Measurements from ENCODE around the gene CHM. TPM values are rescaled to one million over a fixed set of nuclear protein-coding genes. Genes with fewer than 3 reads are reported as not detected.
"Not testable (repeated sequence)": the region's sequence is repeated elsewhere in the genome, so short reads cannot be mapped to it uniquely, and the experiment has no call there.

Gene CHM, protein sequence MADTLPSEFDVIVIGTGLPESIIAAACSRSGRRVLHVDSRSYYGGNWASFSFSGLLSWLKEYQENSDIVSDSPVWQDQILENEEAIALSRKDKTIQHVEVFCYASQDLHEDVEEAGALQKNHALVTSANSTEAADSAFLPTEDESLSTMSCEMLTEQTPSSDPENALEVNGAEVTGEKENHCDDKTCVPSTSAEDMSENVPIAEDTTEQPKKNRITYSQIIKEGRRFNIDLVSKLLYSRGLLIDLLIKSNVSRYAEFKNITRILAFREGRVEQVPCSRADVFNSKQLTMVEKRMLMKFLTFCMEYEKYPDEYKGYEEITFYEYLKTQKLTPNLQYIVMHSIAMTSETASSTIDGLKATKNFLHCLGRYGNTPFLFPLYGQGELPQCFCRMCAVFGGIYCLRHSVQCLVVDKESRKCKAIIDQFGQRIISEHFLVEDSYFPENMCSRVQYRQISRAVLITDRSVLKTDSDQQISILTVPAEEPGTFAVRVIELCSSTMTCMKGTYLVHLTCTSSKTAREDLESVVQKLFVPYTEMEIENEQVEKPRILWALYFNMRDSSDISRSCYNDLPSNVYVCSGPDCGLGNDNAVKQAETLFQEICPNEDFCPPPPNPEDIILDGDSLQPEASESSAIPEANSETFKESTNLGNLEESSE
- total RNA-seq = 11.4 TPM
- long read RNA-seq, full-length matches to known transcripts = 3 of 3 reads
- long read RNA-seq, partial matches to known transcripts = 0 of 3 reads
- long read RNA-seq, other reads (novel, unspliced or antisense) = 0 of 3 reads

DNA sequence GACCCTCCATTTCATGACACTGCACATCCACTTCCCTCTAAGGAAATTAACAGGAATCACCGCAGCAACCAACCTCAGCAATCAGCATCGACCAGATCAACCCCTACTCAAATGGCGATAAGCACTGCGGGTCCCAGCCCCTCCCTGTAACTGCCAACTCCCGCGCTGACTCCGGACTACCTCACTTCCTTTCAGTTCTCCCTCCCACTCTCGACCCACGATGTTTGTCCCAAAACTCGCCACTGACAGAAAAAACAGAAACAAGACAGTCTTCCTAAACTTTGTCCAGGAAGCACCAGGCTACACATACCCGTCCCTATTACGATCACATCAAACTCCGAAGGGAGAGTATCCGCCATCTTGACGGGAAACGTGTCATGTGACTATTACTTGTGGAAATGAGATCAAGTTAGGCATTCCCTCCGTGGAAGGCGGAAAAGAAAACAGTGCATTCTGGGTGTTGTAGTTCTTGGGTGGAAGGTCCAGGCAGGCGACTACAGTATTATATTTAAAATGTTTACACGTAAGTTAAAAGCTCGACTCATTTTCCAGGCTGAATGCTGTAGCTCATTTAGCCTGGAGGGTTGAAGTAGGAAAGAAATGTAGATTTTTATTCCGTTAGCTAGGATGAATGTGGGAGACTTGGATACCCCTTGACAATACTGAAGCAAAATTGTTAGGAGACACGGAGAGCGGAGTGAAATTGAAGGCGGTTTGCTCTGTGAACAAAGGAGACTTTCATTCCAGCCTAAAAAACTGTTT, at the start of gene CHM:
Gene CHM, minus strand, starts transcription at position 385 of the 762 bp plus-strand sequence. Its CDS starts 26 bp downstream, at position 359.
- peak; percentile 49 for DNase-seq (ENCODE audit: missing footprints)
- peak; percentile 94 for ATAC-seq
- intact Hi-C loops (cut with DNase I) = no loop called here

DNA sequence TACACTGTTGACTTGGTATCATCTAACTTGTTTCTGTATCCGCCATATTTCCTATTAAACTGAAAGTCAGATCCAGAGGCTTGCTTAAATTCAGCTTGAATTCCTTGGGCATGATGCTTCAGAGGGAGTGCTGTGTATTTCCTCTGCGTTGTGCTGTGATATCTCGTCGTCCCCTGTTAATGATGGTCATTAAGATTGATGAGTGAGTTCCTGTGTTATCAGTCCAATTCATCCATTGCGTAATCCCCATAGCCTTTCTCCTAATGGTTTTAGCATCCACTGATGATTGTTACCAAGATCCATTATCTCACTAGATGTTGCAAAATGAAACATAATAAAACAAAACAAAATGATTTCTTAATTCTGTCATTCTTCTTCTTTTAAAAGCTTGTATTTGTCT, 31.3 kb upstream of the CHM start:
- intact Hi-C loops (cut with DNase I) = no loop called here
- DNase-seq (ENCODE audit: missing footprints) (no peak), ATAC-seq (no peak)

DNA sequence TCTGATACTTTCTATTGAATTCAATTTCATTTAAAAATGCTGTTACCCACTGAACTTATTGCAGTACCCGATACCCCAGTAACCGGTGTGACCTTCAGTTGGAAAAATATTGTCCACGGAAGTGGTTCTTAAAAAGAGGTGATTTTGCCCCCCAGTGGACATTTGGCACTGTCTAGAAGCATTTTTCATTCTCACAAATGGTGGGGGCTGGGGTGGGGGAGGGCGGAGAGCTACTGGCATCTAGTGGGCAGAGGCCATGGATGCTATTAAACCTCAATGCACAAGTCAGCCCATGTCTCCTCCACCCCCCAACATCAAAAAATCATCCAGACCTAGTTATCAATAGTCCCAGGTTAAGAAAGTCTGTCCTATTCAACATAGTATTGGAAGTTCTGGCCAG, 19.6 kb upstream of the CHM start:
- ATAC-seq (no peak), DNase-seq (ENCODE audit: missing footprints) (no peak)
- intact Hi-C loops (cut with DNase I) = no loop called here

GRCh38 chrX:86061407-86061806, 14.0 kb upstream of the CHM start:
- no peak for ATAC-seq
- intact Hi-C loops (cut with DNase I) = no loop called here
- DNase-seq (ENCODE audit: missing footprints) = no peak

DNA sequence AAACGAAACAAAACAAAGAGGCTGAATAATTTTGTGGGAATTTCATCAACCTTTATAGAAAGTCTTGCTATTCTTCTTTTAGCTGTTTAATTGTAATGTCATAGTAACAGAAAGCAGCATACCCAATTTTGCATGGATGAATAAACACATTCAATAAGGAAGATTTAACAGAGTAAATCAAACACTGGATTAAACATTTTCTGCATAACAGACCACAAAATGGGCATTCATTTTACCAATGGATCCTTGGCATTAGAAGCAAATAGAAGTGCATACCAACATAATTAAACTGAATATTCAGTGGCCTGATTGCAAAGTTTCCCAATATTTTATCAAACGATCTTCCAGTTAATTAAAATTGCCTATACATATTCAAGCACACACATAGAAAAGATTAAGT, 4.4 kb upstream of the CHM start:
- DNase-seq (ENCODE audit: missing footprints) = no peak
- no peak for ATAC-seq
- intact Hi-C loops (cut with DNase I) = no loop called here

DNA sequence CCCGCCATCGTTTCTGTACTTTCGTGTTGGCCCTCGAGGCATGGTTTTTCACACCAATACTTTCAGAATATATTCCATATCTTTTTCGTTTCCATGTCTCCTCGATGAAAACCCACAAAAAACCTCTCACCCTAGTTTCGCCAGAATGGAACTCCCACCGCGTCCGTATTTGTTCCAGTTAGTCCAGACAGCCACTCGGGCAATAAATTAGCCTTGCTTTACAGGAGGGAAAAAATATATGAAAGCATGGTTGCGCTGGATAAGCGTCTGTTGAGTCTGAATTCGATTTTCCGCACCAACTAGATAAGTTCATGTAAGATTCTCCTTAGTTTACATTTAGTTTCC, 550 bp upstream of the CHM start:
- ATAC-seq (no peak), DNase-seq (ENCODE audit: missing footprints) (no peak)
- intact Hi-C loops (cut with DNase I) = no loop called here

GRCh38 chrX:86044216-86044615, 3.1 kb downstream of the CHM start:
- intact Hi-C loops (cut with DNase I) = no loop called here
- ATAC-seq (no peak), DNase-seq (ENCODE audit: missing footprints) (no peak)

DNA sequence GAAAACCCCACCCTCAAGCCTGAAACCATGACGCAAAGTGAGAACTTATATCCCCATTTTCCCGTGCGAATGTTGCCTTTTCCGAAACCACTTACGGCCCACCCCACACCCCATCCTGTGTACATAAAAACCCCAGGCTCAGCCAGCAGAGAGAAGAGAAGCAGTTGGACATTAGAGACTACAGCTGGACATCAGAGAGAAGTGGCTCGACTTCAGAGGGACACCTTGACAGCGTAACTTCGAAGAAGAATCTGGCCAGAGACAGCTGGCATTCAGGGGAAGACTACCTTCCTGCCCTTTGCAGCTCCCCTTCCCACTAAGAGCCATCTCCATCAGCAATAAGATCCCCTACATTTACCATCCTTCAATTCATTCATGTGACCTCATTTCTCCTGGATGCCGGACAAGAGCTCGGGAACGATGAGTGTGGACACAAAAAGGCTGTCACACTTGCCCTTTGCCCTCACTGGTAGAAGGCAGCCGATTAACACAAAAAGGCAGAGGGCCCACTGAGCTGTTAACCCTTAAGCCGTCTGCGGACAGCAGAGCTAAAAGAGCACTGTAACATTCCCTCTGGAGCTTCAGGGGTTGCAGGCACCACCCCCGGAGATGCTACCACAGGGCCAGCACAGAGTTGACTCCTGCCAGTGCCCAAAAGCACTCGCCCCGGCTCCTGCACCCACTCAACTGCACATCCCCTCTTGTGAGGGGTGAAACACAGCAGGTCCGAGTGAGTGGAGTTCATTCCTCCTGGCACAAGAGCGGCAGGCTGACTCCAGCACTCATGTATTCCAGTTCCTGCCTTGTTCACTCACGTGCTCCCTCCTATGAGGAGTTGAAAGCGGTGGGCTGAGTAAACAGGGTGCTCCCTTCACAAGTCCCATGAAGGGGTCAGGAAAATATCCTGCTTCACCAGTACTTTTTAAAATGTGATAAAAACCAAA, 7.5 kb downstream of the CHM start:
- intact Hi-C loops (cut with DNase I) = no loop called here
- DNase-seq (ENCODE audit: missing footprints) (peak; percentile 32), ATAC-seq (no peak)

- intact Hi-C loops (cut with DNase I) = no loop called here
- ATAC-seq (no peak), DNase-seq (ENCODE audit: missing footprints) (no peak)
Measured at GRCh38 chrX:86033385-86033784, 14.0 kb downstream of the CHM start.

DNA sequence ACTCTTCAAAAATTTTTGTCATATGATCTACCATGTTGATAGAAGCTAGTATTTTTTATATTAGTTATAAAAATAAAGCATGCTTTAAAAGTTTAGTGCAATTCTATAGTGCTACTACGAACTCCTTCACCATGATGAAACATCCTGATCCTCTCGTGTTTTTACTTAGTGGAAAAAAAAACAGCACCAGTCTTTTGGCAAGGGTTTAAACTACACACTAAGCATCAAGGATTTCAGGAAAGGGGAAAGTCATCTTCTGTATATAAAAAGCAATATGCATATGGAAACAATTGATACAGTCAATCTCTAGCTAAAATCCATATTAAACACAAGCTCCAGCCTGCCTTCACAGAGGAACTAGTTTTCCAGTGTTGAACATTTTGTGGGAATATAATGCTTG, 18.7 kb downstream of the CHM start:
- ATAC-seq (no peak), DNase-seq (ENCODE audit: missing footprints) (no peak)
- intact Hi-C loops (cut with DNase I) = no loop called here

GRCh38 chrX:86023811-86024210, 23.5 kb downstream of the CHM start:
- DNase-seq (ENCODE audit: missing footprints) (no peak), ATAC-seq (no peak)
- intact Hi-C loops (cut with DNase I) = no loop called here

GRCh38 chrX:86021652-86022289, 25.6 kb downstream of the CHM start:
- no peak for DNase-seq (ENCODE audit: missing footprints)

GRCh38 chrX:86016139-86016538, 31.2 kb downstream of the CHM start:
- ATAC-seq = no peak
- intact Hi-C loops (cut with DNase I) = no loop called here
- DNase-seq (ENCODE audit: missing footprints) = no peak

More at GRCh38 chrX:86021652-86022289, 25.6 kb downstream of the CHM start:
- no peak for ATAC-seq
- intact Hi-C loops (cut with DNase I) = no loop called here

DNA sequence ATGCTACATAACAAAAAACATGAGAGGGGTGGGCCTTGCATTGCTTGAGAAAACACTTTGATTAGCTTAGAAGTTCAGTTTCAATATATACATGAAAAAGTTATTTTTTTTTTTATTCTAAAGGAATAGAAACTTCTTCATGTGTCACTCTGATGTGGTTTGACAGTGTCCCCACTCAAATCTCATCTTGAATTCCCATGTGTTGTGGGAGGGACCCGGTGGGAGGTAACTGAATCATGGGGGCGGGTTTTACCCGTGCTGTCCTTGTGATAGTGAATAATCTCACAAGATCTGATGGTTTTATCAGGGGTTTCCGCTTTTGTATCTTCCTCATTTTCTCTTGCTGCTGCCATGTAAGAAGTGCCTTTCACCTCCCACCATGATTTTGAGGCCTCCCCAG, 32.4 kb downstream of the CHM start:
- intact Hi-C loops (cut with DNase I); ATAC-seq; DNase-seq (ENCODE audit: missing footprints): not testable (repeated sequence)

DNA sequence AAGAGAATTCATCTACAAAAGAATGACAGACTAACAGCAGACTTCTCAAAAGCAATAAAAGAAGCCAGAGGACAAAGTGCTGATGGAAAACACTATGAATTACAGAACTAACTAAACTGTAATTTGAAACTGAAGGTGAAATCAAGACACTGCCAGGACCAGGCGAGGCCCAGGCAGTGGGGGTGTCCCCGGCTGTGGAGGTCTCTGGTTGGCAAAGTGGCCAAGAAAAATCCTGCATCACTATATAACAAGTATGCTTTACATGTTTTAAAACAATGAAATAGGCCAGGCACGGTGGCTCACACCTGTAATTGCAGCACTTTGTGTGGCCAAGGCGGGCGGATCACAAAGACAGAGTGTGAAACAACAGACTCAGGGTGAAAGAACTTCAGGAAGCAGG, 32.9 kb downstream of the CHM start:
- intact Hi-C loops (cut with DNase I) = no loop called here
- no peak for DNase-seq (ENCODE audit: missing footprints)
- no peak for ATAC-seq

- ATAC-seq = no peak
- no peak for DNase-seq (ENCODE audit: missing footprints)
- intact Hi-C loops (cut with DNase I) = no loop called here
Measured at GRCh38 chrX:86013792-86014191, 33.6 kb downstream of the CHM start.

- intact Hi-C loops (cut with DNase I) = no loop called here
- DNase-seq (ENCODE audit: missing footprints) = no peak
- no peak for ATAC-seq
Measured at GRCh38 chrX:86012188-86012587, 35.2 kb downstream of the CHM start.

DNA sequence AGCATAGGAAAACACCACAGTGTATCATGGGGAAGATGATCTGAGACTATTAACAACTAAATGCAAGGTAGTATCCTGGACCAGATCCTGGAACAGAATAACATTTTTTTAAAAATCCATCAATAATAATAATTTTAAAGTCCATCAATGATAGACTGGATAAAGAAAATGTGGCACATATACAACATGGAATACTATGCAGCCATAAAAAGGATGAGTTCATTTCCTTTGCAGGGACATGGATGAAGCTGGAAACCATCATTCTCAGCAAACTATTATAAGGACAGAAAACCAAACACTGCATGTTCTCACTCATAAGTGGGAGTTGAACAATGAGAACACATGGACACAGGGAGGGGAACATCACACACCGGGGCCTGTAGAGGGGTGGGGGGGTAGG, 37.6 kb downstream of the CHM start:
- ATAC-seq; intact Hi-C loops (cut with DNase I); DNase-seq (ENCODE audit: missing footprints): not testable (repeated sequence)
